ENCODE measurements around the gene KCNN4. TPM values are rescaled to one million over a fixed set of nuclear protein-coding genes. Genes with fewer than 3 reads are reported as not detected.

KCNN4 gene
- total and polyA plus RNA-seq, 2 experiments from 2014 or later: 3.6 to 5.4 TPM

- H3K9me2 ChIP-seq (replicated peaks; ENCODE audit: insufficient read depth): no peaks in the 10 kb centered on the region
- 85% methylated on average over 1 of the region's 1 CpG for WGBS (ENCODE audit: low lambda C conversion rate, missing lambda C conversion rate)
- TF ChIP-seq EZH2phosphoT487 (IDR thresholded peaks at IDR 0.05; ENCODE audit: low read depth, severe bottlenecking, unreplicated experiment) (no peak), EZH2 (IDR thresholded peaks at IDR 0.05; ENCODE audit: borderline replicate concordance) (no peak)
- TF ChIP-seq, protein P1, sequence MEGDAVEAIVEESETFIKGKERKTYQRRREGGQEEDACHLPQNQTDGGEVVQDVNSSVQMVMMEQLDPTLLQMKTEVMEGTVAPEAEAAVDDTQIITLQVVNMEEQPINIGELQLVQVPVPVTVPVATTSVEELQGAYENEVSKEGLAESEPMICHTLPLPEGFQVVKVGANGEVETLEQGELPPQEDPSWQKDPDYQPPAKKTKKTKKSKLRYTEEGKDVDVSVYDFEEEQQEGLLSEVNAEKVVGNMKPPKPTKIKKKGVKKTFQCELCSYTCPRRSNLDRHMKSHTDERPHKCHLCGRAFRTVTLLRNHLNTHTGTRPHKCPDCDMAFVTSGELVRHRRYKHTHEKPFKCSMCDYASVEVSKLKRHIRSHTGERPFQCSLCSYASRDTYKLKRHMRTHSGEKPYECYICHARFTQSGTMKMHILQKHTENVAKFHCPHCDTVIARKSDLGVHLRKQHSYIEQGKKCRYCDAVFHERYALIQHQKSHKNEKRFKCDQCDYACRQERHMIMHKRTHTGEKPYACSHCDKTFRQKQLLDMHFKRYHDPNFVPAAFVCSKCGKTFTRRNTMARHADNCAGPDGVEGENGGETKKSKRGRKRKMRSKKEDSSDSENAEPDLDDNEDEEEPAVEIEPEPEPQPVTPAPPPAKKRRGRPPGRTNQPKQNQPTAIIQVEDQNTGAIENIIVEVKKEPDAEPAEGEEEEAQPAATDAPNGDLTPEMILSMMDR (IDR thresholded peaks at IDR 0.05; ENCODE audit: poor library complexity): no peak
- no peaks in the 10 kb centered on the region for H3K9me3 ChIP-seq (ENCODE audit: low read depth)
- no peak overlapping the region for H3K27ac ChIP-seq
- no peak for DNase-seq (ENCODE audit: low spot score)
- H3K4me3 ChIP-seq: no peak overlapping the region
- no peaks in the 10 kb centered on the region for H4K20me1 ChIP-seq (ENCODE audit: insufficient read depth, poor library complexity, severe bottlenecking)
- no peaks in the 10 kb centered on the region for H3K79me2 ChIP-seq
- H3K27me3 ChIP-seq: no peaks in the 10 kb centered on the region
- H3K4me2 ChIP-seq: no peak overlapping the region
- peaks cover 15% of the 10 kb centered on the region for H3K4me1 ChIP-seq (ENCODE audit: insufficient read depth)
- H3K36me3 ChIP-seq (replicated peaks; ENCODE audit: insufficient read depth, low read depth): no peaks in the 10 kb centered on the region
- no peak overlapping the region for H2AFZ ChIP-seq
Measured at GRCh38 chr19:43778651-43779050, 2.1 kb downstream of the KCNN4 start.

- TF ChIP-seq EZH2phosphoT487 (IDR thresholded peaks at IDR 0.05; ENCODE audit: low read depth, severe bottlenecking, unreplicated experiment) (no peak), EZH2 (IDR thresholded peaks at IDR 0.05; ENCODE audit: borderline replicate concordance) (no peak)
- TF ChIP-seq, protein P1 (IDR thresholded peaks at IDR 0.05; ENCODE audit: poor library complexity): no peak
- no peak overlapping the region for H3K4me3 ChIP-seq
- WGBS (ENCODE audit: low lambda C conversion rate, missing lambda C conversion rate): 21% methylated on average over 3 of the region's 4 CpGs
- H3K79me2 ChIP-seq: no peaks in the 10 kb centered on the region
- no peak overlapping the region for H3K4me2 ChIP-seq
- H3K36me3 ChIP-seq (replicated peaks; ENCODE audit: insufficient read depth, low read depth): no peaks in the 10 kb centered on the region
- peak; percentile 28 for DNase-seq (ENCODE audit: low spot score)
- no peak overlapping the region for H2AFZ ChIP-seq
- H4K20me1 ChIP-seq (ENCODE audit: insufficient read depth, poor library complexity, severe bottlenecking): no peaks in the 10 kb centered on the region
- H3K9me3 ChIP-seq (ENCODE audit: low read depth): no peaks in the 10 kb centered on the region
- no peaks in the 10 kb centered on the region for H3K27me3 ChIP-seq
- no peaks in the 10 kb centered on the region for H3K9me2 ChIP-seq (replicated peaks; ENCODE audit: insufficient read depth)
- peaks cover 15% of the 10 kb centered on the region for H3K4me1 ChIP-seq (ENCODE audit: insufficient read depth)
- no peak overlapping the region for H3K27ac ChIP-seq
Measured at GRCh38 chr19:43777163-43777695, 3.5 kb downstream of the KCNN4 start.

DNA sequence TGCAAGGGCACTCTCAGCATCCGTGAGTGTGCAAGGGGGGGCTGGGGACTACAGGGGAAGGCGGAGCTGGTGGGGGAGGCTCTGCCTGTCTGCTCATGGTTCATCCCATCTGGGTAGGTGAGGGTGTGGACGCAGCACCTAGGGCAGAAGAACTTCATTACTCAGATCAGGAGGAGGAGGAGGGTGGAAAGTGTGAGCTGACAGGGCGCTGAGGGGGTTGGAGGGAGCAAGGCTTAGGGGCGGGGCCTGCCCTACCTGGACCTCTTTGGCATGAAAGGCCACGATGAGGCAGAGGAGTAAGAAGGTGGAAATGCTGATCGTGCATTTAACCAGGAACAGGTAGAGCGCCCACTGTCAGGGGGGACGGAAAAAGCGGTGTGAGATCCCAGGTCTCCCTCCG, 4.5 kb downstream of the KCNN4 start:
- Histone ChIP-seq H3K9me3 (ENCODE audit: low read depth) (no peaks in the 10 kb centered on the region), H3K27ac (no peak overlapping the region), H3K4me3 (no peak overlapping the region), H3K4me2 (no peak overlapping the region), H3K9me2 (replicated peaks; ENCODE audit: insufficient read depth) (no peaks in the 10 kb centered on the region), H3K36me3 (replicated peaks; ENCODE audit: insufficient read depth, low read depth) (no peaks in the 10 kb centered on the region), H3K79me2 (no peaks in the 10 kb centered on the region), H2AFZ (no peak overlapping the region), H3K27me3 (no peaks in the 10 kb centered on the region), H3K4me1 (ENCODE audit: insufficient read depth) (peaks cover 15% of the 10 kb centered on the region), H4K20me1 (ENCODE audit: insufficient read depth, poor library complexity, severe bottlenecking) (no peaks in the 10 kb centered on the region)
- peak; percentile 3 for DNase-seq (ENCODE audit: low spot score)
- TF ChIP-seq EZH2 (IDR thresholded peaks at IDR 0.05; ENCODE audit: borderline replicate concordance) (no peak), EZH2phosphoT487 (IDR thresholded peaks at IDR 0.05; ENCODE audit: low read depth, severe bottlenecking, unreplicated experiment) (no peak)
- TF ChIP-seq, protein P1 (IDR thresholded peaks at IDR 0.05; ENCODE audit: poor library complexity): no peak
- WGBS (ENCODE audit: low lambda C conversion rate, missing lambda C conversion rate): 53% methylated on average over 8 of the region's 11 CpGs
